AG20443 (cell line): ENCODE data around the gene MCM5.
"Not testable (repeated sequence)": the region's sequence is repeated elsewhere in the genome, so short reads cannot be mapped to it uniquely, and the experiment has no call there.

Experiments used
- DNase-seq: peaks from one replicate; pipeline ENCODE4 v3.0.0; 2012; ENCODE audit warnings: low spot score, mixed read lengths

The MCM5 gene

DNA sequence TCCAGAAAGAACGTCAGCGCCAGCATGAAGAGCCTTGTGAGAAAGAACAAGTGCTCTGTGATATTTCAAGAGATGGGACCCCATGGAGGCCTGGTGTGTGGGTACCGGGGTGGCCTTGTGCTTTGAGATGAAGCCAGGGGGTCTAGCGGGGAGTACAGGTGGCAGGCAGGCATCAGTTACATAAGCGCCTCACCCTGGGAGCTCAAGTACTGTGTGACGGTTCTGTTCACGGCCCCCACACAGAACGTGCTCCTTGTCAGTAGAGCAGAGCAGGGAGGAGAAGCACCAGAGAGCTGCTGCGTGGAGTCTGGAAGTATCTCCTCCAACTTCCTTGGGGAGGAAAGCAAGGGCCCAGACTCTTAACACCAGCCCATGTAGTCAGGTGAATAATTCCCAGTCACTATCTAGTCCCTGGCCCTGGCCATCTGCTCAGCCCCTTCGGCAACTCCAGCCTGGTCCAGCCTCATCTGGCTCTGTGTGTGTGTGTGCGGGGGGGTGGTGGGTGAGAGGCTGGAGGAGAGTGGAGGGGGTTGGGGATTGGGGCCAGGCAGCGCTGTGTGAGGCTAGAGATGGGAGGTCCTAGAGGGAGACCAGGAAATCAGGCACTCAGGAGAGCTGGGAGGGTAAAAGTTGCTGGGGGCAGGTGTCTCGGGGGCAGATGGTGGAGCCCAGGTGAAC, 32.4 kb downstream of the MCM5 start:
- no peak for DNase-seq

DNA sequence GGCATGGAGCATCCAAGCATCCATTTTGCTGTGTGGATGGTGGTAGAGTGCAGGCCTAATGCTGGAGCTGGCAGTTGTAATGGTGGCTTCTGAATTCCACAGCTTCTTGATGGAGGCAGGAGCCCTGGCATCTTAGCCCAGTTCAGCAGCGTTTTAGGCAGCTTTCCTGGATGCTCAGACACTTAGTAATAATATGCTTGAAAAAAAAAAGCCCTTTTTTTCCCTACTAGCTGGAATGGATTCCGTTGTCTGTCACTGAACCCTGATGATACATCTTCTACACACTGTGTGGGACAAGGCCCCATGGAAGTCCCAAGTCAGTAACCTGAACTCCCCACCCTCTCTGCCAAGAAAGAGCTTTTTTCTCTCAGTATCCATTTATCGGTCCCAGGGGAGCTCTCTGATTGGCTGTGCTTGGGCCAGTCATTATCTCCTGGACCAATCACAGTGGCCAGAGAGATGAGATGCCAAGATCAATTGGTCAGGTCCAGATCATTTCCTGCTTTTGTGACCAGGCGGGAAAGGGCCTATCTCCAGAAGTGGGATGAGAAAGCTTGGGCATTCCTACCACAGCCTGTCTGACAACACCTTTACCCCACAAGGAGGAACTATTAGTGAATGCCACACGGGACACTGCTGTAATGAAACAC, 34.2 kb downstream of the MCM5 start:
- DNase-seq, result no peak

DNA sequence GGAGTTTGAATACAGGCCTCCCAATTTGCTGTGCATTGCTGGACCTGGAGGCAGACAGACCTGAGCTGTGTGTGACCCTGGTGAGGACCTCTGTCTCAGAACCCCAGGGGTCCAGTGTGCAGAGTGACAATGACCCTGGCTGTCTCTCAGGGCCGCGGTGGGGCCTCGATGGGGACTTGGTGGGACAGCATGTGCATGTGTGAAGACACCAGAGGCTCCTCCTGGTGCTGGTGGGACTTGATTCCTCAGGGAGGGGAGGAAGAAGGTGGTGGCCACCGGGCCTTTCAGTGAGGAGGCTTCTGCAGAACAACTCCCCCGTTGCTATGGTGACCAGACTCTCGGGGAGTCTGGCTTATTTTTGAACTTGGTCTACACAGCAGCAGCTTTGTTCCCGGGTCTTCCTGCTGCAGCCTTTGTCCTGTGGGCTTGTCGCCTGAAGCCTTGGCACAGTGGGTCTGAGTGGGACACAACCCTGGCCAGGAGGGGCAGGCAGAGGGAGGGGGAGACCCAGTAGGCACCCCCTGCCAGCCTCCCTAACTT, 35.3 kb downstream of the MCM5 start:
- DNase-seq, result no peak

DNA sequence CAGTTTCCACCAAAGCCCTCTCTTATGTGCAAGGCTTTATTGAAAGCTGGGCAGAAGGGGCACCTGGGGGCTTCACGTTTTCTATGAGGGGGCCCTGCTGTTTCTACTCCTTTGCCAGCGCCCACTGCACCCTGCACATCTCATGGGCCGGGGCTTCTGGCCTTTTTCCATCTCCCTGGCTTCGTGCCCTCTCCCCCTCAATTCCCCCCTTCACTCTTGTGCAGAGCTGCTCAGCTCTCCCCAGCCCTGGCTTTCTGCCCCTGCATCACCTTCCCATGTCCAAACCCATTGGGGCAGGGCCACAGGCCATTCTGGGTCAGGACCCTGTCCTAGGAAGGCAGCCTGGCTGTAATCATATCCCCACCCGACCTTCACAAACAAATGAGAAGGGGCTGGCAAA, 36.5 kb downstream of the MCM5 start:
- DNase-seq, result no peak

DNA sequence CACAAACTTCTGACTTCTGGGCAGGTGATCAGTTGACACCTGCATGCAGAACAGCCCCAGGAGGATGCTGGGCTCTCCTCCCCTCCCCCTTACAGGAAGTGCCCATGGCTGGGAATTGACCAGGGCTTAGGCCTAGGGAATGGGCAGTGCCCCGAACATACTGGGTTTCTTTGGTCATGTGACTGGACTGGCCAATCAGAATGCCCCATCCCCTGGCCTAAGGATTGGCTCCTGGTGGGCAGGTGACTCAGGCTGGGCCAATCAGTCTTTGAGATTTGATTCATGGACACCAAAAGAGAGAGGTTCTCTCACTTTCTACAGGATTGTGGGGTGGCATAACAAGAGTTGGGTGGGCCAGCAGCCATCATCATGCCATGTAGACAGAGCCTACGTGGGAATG, 37.1 kb downstream of the MCM5 start:
- peak; percentile 24 for DNase-seq

DNA sequence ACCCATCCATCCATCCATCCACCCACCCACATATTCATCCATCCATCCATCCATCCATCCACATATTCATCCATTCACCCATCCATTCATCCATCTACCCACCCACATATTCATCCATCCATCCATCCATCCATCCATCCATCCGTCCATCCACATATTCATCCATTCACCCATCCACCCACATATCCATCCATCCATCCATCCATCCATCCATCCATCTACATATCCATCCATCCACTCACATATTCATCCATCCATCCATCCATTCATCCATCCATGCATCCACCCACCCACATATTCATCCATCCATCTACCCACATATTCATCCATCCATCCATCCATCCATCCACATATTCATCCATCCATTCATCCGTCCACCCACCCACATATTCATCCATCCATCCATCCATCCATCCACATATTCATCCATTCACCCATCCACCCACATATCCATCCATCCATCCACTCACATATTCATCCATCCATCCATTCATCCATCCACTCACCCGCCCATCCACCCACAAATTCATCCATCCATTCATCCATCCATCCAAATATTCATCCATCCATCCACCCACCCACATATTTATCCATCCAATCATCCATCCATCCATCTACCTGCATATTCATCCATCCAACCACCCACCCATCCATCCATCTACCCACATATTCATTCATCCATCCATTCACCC, 38.9 kb downstream of the MCM5 start:
- DNase-seq, result not testable (repeated sequence)

DNA sequence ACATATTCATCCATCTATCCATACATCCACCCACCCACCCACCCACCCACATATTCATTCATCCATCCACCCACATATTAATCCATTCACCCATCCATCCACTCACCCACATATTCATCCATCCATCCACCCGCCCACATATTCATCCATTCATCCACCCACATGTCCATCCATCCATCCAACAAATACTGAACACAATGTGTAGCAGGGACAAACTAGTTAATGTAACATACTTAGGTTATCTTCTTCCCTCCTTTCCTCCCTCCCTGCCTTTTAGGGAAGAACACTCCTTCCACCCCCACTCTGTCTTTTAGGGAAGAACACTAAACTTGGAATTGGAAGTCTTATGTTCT, 39.4 kb downstream of the MCM5 start:
- DNase-seq, result no peak

DNA sequence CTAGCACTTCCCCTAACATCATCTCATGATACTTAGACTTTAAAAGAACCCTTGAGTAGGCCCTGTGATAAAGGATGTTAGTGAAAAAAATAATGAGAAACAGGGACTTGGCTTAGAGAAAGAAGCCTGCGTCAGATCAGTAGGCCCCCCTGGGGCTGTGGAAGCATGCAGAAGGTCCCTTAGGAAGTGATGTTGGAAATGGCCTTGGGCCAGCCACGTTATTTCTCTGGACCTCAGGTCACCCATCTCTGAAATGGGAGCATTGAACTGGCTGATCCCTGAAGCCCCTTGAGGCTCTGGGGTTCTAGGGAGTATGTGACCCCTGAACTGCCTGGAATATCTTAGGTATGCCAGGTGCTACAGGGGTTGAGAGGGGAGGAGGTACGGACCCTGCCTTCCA, 40.2 kb downstream of the MCM5 start:
- no peak for DNase-seq

DNA sequence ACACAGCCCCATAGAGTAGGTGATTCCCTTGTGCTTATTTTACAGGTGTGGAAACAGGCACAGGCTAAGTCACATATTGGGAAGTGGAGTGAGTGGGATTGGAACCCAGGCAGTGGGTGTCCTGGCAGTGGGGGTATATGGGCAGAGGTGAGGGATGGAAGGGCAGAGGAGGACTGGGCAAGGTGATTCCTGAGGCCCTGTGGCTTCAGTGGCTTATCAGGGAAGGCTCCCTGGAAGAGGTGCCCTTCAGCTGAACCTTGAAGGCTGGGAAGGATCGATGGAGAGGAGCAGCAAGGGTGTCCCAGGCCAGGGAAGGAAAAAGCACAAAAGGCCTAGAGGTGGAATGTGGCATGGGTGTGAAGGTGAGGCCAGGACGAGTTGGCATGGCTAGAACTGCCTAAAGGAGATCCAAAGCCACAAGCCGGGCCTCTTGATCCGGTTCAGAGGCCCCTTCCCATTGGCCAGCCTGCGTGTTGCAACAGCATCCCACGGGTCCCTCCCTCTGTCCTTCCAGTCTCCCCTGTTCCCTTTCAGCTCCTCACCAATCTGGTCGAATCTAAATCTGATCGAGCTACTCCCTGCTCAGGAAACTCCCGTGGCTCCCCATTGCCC, 41.7 kb downstream of the MCM5 start:
- DNase-seq, result no peak

DNA sequence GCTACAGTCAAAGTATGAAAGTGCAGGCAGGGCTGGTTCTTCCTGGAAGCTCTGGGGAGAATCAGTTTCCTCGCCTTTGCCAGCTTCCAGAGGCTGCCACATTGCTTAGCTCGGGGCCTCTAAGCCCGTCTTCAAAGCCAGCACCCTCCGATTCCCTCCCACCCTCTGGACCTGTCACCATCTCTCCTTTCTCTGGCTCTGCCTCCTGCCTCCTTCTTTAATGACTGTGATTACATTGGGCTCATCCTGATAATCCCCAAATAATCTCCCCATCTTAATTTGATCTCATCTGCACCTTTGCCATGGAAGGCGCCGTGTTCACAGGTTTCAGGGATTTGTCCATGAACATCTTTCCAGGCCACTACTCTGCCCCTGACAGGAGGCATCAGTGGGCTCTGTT, 42.5 kb downstream of the MCM5 start:
- DNase-seq, result no peak

DNA sequence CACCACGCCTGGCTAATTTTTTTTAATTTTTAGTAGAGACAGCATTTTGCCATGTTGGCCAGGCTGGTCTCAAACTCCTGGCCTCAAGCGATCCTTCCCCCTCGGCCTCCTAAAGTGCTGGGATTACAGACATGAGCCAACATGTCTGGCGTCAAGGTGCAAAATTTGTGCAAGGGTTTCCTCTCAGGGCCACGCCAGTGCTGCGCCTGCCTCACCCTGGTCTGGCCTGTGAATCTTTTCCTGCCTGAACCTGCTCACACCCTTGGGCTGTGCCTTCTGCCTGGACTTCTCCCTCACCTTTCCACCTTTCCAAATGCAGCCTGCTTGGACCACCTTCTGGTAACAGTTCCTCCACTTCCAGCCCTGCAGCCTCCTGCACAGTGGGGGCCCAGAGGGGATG, 43.4 kb downstream of the MCM5 start:
- DNase-seq, result no peak

DNA sequence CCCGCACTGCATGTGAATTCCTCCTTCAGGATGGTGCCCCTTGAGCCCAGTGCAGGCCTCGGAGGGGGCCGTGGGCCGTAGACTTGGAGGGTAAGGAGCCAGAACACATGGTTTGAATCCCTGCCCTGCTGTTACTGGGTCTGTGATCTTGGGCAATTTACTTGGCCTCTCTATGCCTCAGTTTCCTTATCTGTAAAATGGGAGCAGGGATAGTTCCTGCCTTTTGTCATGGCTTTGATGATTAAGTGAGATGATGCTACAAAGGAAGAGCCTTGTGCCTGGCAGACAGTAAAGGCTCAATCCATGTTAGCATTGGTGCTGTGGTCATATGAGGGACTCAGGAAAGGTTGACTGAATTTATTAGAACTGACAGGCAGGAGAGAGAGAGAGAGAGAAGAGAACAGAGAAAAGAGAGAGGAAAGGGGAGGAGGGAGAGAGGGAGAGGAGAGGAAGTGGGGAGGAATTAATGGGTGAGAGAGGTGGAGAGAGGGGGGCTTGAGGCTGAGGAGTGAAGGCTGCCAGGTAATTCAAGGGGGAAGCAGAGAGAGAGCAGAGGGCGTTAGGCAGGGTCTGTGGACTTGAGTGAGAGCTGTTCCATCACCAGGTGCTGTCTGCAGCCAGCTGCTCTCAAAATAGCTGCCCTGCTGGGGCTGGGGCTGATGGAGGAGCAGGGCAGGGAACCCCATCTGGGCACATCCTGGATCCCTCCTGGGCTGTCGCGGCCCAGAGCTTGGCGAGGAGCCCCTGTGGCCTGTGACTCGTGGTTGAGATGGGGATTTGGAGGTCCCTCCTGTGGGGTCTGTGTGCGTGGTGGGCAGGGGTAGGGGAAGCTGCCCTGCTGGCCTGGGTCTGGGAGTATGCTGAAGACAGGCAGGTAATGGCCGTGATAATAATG, 44.1 kb downstream of the MCM5 start:
- no peak for DNase-seq

DNA sequence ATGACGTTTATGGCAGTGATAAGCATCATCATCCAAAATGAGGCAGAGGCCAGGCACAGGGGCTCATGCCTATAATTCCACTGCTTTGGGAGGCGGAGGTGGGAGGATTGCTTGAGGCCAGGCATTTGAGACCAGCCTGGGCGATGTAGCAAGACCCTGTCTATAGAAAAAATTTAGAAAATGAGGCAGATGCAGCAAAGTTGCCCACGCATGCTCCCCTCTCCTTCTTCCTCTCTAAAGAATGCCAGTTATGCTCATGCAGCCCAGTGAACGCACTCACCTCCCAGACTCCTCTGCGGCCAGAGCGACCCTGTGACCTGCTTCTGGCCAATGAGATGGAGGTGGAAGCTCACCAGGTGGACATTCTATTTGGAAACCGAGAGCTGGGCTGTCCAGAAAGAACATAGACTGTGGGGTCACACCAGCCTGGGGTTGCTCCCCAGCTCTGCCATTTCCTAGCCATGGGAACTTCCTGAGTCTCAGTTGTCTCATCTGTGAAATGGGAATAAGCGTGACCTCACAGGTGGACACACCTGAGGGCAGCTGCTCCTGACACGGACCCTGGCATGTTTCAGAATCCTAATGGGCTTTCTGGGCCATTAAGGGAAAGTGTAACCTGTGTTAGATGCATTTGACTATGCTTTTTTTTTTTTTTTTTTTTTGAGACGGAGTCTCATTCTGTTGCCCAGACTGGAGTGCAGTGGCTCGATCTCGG, 44.9 kb downstream of the MCM5 start:
- DNase-seq, result no peak

DNA sequence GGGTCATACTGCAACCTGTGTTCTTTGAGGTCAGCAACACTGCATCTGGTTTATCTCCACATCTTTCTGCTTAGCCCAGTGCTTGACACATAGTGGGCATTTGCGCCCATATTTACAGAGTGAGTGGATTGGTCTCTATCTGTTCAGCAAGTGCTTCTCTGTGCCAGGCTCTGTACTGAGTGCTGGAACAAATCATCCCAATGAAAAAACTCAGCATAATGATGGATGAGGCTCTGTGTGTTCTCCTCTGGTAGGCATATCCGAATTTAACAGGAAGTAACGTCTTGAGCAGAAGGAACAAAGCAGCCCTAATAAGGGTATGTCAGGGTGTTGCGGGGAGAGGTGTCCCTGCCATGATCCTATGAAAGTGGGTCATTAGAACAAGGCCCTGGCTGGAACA, 46.0 kb downstream of the MCM5 start:
- DNase-seq, result no peak

DNA sequence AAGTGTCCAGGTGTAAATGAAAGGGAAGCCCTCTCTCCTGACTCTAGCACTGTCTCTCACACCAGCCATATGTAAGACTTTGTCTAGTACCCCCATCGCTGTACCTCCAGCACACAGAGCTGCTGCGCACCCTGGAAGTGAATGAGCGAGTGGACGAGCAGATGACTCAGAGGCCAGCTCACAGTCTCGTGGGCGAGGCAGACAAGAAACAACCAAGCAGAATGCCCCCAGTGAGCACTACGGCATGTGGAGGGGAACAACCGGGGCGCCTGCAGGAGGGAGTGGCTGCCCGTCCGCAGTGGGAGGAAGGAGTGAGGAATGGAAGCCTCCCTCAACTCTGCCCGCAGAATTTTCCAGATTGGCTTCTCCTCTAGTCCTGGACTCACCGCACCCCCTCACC, 46.4 kb downstream of the MCM5 start:
- DNase-seq, result peak; percentile 77

DNA sequence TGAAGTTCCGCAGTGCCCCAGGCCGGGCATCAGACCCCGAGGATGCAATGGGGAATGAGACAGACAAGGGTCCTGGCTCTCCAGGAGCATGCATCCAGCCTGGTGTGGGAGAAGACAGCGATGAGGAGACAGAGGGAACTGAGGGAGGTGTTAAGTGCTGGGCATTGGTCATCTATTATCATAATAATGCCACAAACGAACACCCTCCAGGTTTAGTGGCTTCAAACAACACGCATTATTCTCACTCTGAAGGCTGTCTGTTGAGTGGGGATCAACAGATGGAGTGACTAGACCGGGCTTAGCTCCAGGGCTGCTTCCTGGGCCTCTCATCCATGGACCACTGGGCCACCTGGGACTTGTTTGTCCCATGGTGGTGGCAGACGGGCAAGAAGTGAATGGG, 48.6 kb downstream of the MCM5 start:
- no peak for DNase-seq

DNA sequence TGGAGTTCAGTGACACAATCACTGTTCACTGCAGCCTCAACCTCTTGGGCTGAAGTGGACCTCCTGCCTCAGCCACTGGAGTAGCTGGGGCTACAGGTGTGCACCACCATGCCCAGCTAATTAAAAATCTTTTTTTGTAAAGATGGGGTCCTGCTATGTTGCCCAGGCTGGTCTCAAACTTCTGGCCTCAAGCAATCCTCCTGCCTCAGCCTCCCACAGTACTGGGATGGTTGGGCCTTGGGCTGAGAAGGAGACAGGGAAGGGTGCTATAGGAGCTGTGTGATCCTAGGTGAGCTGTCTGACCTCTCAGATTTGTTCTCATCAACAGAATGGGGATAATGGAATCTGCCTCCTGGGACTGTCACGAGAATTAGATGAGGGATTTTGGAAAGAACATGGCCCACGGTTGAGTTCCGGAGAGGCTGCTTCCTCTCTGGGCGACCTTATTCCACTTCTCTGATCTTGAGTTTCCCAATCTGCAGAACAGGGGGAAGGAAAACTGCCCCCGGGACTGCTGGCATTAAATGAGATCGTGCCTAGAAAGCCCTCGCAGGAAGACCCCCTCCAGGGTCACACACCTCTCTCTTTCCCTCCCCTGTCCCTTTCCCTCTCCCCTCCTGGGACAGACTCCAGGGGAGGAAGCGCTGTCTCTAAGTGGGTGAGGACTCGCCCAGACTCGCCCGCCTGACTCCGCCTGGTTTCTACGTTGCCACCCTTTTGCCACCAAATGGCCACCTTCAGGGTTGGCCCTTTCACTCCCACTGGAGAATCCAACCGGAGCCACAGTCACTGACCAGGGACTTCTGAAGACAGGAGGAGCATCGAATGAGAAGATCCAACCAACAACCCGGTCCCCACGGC, 50.1 kb downstream of the MCM5 start:
- no peak for DNase-seq

DNA sequence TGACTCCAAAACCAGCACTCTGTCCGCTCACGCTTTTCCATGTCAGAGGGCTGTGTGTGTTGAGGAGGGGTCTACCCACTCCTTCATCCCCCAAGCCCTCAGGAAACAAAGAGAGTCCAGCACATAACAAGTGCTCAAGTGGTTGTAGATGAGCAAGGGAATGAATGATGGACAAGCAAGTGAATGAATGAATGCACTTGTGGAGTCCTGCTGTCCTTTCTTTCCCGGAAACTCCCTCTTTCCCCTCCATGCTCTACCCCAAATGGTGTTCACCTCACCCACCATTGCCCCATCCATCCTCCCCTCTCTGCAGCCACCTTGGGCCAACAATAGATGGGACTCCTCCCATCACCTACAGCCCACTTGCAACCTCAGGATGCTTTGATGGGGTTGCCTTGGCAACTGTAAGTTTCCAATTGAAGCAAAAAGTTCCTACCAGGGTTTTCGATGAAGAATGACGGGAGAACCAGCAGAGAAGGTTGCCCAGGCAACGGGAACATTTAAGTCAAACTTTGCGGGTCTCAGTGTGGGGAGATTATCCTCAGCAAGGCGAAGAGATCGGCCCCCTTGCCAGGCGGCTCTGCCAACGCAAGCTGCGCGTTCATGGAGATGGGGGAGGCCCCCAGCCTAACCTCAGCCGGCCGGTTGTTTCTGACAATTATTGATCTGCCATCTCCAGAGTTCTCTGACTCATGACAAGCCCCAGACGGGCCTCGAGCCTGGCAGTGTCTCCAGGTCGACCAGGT, 51.1 kb downstream of the MCM5 start:
- DNase-seq, result no peak

DNA sequence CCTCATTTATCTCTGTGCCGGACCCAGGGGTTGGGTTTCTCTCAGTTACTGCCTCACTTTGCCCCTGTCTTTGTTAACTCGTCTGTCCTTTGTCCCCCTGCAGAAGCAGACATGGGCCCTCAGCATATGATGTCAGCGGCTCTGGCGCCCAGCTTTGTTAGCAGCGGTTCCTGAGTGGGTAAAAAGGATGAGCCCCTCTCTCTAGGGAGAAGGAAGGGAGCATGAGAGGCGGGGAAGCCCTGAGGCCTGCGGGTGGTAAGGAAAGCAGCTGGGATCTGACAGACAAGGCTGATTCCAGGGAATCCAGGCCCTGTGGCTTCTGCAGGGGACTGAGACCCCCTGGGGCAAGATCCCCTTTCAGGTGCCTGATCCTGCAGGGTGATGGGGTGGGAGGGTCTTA, 51.7 kb downstream of the MCM5 start:
- no peak for DNase-seq
